H54 (cell line): ENCODE results near the gene COPS7A.
A peak's percentile ranks its signal among the peaks of the same experiment; 100 is the strongest.

ENCODE experiments used
- DNase-seq: peaks from one replicate; pipeline ENCODE4 v3.0.0; 2011; ENCODE audit warnings: low spot score, mixed read lengths; ENCODE audit not compliant: insufficient read length
- FAIRE-seq: peaks from 3 replicates; lab custom pipeline; 2011; peaks lifted over from hg19 to GRCh38; lab: Jason Lieb, UNC
- POLR2A ChIP-seq: IDR thresholded peaks from 2 replicates; pipeline ENCODE4 v1.6.1; 2011; ENCODE audit warnings: low read depth, mild to moderate bottlenecking, low read length

Gene COPS7A

GRCh38 chr12:6752167-6752920, 28.5 kb downstream of the COPS7A start:
- no peak for DNase-seq
- FAIRE-seq = no peak
- TF ChIP-seq POLR2A = no peak

GRCh38 chr12:6752921-6753771, 29.3 kb downstream of the COPS7A start, which contains the start of gene MLF2:
Gene MLF2, minus strand, starts transcription at chr12:6753141. Its CDS starts 807 bp downstream, at chr12:6752334.
- TF ChIP-seq POLR2A = peak; percentile 93
- DNase-seq (peak; percentile 92), FAIRE-seq (peak; percentile 69)

DNA sequence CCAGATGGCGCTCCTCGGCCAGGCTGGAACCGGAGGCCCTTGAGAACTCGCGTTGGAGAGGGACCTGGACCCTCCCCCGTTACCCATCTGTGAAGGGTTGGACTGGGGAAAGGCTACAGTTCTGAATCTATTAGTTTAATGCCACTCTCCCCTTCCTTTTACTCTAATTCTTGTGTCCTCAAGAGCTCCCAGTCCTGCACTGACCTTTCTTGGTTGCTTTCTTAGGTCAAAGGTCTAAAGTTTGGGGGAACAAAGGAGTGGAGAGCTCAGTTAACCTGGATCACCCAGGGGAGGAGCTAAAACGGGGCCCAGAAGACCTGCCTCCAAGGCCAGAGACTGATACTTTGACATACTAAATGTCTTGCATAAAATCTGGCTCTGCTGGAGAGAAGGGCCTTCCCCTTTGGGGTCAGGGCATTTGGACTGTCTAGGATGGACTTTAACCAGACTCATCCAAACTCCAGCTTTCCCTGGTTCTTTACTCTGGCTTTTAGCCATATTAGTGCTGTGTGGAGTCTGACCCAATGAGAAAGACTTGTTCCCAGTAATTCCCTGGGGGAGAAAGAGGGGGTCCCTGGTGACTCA, 30.0 kb downstream of the COPS7A start:
- FAIRE-seq = no peak
- DNase-seq = no peak
- TF ChIP-seq POLR2A = no peak

GRCh38 chr12:6754411-6754810, 30.6 kb downstream of the COPS7A start:
- FAIRE-seq (no peak), DNase-seq (no peak)
- no peak for TF ChIP-seq POLR2A

DNA sequence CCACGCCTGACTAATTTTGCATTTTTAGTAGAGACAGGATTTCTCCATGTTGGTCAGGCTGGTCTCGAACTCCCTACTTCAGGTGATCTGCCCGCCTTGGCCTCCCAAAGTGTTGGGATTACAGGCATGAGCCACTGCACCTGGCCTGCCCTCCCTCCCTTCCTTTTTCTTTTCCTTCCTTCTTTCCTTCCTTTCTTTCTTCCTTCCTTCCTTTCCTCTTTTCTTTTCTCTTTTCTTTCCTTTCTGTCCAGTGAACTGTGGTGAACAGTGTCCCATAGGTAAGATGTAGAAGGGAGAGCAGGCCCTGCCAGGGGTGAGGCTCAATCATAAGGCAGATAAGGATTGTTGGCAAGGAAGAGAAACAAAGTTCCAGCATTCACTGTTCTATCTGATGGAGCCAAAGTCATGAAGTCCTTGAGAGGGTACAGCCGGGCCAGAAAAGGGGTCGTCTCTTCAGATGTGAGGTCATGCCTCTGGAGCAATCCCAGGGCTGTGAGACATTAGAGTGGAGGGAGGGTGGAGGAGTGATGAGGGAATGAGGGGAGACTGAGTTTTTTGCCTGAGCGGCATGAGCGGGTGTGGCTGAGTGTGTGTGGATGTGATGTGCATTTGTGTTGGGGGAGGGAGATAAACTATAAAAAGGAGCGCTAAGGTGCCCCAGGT, 33.3 kb downstream of the COPS7A start:
- no peak for DNase-seq
- no peak for TF ChIP-seq POLR2A
- FAIRE-seq = no peak

- TF ChIP-seq POLR2A = no peak
- DNase-seq = no peak
- no peak for FAIRE-seq
Measured at GRCh38 chr12:6758506-6759095, 34.8 kb downstream of the COPS7A start.

DNA sequence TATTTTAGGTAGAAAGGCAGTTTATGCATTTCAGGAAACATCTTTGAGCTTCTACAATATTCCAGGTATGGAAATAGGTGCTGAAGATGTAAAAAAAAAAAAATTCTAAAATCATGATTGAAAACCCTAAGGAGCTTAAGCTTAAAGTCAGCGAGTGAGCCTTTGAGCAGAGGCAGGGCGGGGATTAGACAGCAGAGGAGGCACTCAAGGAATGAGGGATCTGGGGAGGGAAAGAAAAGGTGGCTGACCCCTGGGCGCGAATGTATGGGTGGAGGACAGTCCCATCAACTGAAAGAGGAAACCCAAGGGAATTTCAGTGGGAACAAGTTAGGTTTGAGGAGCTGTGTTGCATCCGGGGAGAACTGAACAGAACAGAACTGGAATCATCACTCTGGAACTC, 35.9 kb downstream of the COPS7A start:
- TF ChIP-seq POLR2A = no peak
- no peak for DNase-seq
- no peak for FAIRE-seq

- FAIRE-seq (no peak), DNase-seq (no peak)
- no peak for TF ChIP-seq POLR2A
Measured at GRCh38 chr12:6763380-6763779, 39.5 kb downstream of the COPS7A start.

DNA sequence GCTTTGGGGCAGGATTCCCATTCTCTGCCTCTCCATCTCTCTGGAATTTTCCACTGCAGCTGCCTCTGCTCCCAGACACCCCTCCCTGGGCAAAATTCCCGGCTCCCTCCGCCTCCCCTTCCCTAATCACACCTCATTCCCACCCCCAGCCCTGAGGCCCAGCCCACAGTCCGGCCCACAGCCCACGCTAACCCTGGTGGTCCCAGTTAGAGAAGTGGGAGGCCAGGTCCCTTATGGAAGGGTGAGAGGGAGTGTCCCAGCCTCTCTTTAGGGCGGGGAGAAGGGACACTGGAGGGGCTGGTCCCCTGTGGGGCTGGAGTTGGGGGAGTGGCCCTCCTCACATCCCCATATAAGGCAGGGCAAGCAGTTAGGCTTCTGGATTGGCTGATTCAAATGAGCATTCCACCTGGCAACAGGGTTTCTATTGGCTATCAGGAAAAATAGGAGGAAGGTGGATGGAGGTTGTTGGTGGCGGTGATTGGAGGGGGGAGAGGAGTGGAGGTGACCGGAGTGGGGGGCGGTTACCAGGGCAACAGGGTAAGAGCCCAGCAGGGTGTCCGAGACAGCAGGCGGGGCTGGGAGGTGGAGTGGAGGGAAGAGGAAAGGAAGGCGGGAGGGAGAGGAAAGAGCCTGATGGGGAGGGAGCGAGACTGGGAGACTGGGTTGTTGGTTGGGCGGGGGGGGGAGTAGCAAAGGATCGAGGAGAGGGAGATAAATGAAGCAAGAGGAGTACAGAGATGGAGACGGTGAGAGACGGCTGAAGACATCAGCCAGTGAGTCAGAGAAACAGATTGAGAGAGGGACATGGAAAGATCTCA, 40.4 kb downstream of the COPS7A start:
- DNase-seq (peak; percentile 95), FAIRE-seq (peak; percentile 94)
- TF ChIP-seq POLR2A = peak; percentile 44; the same call in 1 of the 2 replicates

- FAIRE-seq = no peak
- TF ChIP-seq POLR2A = no peak
Measured at GRCh38 chr12:6765048-6765633, 41.3 kb downstream of the COPS7A start.

GRCh38 chr12:6765634-6766581, 42.1 kb downstream of the COPS7A start, which contains the start of gene PTMS:
Gene PTMS, plus strand, starts transcription at chr12:6766363. Its CDS starts 343 bp downstream, at chr12:6766706.
- FAIRE-seq = no peak
- TF ChIP-seq POLR2A = peak; percentile 99
- DNase-seq = no peak

More at GRCh38 chr12:6765048-6765633, 41.3 kb downstream of the COPS7A start:
- no peak for DNase-seq
